Glutamatergic neuron (in vitro differentiated cells): ENCODE data around the gene TNFRSF6B. TPM values are rescaled to one million over a fixed set of nuclear protein-coding genes. Genes with fewer than 3 reads are reported as not detected.

Experiments used
- DNase-seq: peaks from one replicate; pipeline ENCODE4 v3.0.0; 2022
- H3K27ac Mint-ChIP-seq: one replicate; pipeline ENCODE4 v1.8.0; 2020; ENCODE audit warnings: mild to moderate bottlenecking, mixed read lengths, inconsistent platforms; ENCODE audit not compliant: unreplicated experiment
- H3K27me3 Mint-ChIP-seq: one replicate; pipeline ENCODE4 v1.8.0; 2020; ENCODE audit warnings: mild to moderate bottlenecking, moderate library complexity, mixed read lengths, inconsistent platforms; ENCODE audit not compliant: unreplicated experiment
- H3K36me3 Mint-ChIP-seq: one replicate; pipeline ENCODE4 v1.8.0; 2020; ENCODE audit warnings: mild to moderate bottlenecking, mixed read lengths, inconsistent platforms; ENCODE audit not compliant: unreplicated experiment
- H3K4me1 Mint-ChIP-seq: one replicate; pipeline ENCODE4 v1.8.0; 2020; ENCODE audit warnings: mild to moderate bottlenecking, low read depth, mixed read lengths, inconsistent platforms; ENCODE audit not compliant: unreplicated experiment
- H3K4me3 Mint-ChIP-seq: one replicate; pipeline ENCODE4 v1.8.0; 2020; ENCODE audit warnings: mild to moderate bottlenecking, mixed read lengths, inconsistent platforms; ENCODE audit not compliant: unreplicated experiment
- H3K9me3 Mint-ChIP-seq: one replicate; pipeline ENCODE4 v1.8.0; 2020; ENCODE audit warnings: mild to moderate bottlenecking, moderate library complexity, mixed read lengths, inconsistent platforms; ENCODE audit not compliant: unreplicated experiment
- total RNA-seq: library from RNA; stranded (reverse); fragmentation: NEBNext Ultra II Directional; extraction: Animal tissue kit (Norgen Biotek cat#: 25700); gene quantifications from one replicate; pipeline ENCODE4 v1.2.1, GENCODE V29; 2021; ENCODE audit not compliant: unreplicated experiment
- TF ChIP-seq, protein P1 (sequence below): fragments of 200-600 bp; sonication (generic); IDR thresholded peaks from one replicate; pipeline ENCODE4 v1.5.0; 2021; ENCODE audit not compliant: partially characterized antibody, unreplicated experiment

Gene TNFRSF6B
- total RNA-seq, 1 donor from 2014 or later, result not detected

DNA sequence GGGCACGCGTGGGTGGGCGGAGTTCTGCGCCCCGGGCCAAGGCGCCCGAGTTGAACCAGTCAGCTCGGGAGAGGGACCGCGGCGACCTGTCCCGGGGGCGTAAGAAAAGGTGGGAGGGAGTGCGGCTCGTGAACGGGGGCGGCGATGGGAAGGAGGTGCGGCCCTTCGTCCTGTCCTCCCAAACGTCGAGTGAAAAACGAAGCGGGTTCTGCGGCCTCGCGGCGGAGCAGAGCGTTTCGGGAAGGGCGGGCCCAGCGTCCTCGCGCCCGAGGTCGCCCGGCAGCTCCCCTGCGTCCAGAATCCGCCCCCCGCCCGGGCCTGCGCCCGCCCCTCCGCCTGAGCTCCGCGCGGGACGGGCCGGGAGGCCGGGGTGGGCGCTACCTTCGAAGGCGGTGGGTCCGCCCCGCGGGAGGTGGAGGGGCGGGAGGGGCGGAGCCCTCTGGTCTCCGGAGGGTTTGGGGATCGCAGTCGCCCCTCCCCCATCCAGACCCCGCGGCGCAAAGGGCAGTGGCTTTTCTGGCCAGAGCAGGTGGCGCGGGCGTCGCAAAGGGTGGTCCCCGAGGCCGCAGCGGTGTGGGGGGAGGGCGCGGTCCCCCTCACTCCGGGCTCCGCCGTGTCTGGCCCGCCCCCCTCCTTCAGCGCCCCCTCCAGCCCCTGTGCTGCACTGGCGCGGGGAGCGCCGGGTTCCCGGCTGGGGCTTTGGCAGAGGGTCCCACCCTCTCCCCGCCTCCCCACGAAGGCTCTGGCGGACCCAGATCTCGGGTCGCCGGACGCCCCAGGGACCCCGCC lies 44.1 kb upstream of the TNFRSF6B start:
- Mint-ChIP-seq H3K4me1 (peaks cover 14% of the 10 kb centered on the region), H3K9me3 (peaks cover 8% of the 10 kb centered on the region), H3K36me3 (no peaks in the 10 kb centered on the region), H3K4me3 (peak overlapping the region; percentile 97), H3K27ac (no peak overlapping the region), H3K27me3 (peaks cover 9% of the 10 kb centered on the region)
- DNase-seq, result peak; percentile 88
- TF ChIP-seq, protein P1, sequence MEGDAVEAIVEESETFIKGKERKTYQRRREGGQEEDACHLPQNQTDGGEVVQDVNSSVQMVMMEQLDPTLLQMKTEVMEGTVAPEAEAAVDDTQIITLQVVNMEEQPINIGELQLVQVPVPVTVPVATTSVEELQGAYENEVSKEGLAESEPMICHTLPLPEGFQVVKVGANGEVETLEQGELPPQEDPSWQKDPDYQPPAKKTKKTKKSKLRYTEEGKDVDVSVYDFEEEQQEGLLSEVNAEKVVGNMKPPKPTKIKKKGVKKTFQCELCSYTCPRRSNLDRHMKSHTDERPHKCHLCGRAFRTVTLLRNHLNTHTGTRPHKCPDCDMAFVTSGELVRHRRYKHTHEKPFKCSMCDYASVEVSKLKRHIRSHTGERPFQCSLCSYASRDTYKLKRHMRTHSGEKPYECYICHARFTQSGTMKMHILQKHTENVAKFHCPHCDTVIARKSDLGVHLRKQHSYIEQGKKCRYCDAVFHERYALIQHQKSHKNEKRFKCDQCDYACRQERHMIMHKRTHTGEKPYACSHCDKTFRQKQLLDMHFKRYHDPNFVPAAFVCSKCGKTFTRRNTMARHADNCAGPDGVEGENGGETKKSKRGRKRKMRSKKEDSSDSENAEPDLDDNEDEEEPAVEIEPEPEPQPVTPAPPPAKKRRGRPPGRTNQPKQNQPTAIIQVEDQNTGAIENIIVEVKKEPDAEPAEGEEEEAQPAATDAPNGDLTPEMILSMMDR, result peak; percentile 19

- Mint-ChIP-seq H3K4me1 (peaks cover 16% of the 10 kb centered on the region), H3K27ac (peak within 1 kb of the TSS; percentile 99), H3K27me3 (peaks cover 16% of the 10 kb centered on the region), H3K4me3 (peak within 1 kb of the TSS; percentile 91), H3K9me3 (peaks cover 10% of the 10 kb centered on the region), H3K36me3 (no peaks in the 10 kb centered on the region)
- TF ChIP-seq, protein P1, result no peak
- DNase-seq, result peak; percentile 95
Measured at GRCh38 chr20:63653041-63653973, 43.1 kb upstream of the TNFRSF6B start, which contains the start of gene STMN3. Gene STMN3, minus strand, starts transcription at chr20:63653424. Its CDS starts 79 bp downstream, at chr20:63653345.

DNA sequence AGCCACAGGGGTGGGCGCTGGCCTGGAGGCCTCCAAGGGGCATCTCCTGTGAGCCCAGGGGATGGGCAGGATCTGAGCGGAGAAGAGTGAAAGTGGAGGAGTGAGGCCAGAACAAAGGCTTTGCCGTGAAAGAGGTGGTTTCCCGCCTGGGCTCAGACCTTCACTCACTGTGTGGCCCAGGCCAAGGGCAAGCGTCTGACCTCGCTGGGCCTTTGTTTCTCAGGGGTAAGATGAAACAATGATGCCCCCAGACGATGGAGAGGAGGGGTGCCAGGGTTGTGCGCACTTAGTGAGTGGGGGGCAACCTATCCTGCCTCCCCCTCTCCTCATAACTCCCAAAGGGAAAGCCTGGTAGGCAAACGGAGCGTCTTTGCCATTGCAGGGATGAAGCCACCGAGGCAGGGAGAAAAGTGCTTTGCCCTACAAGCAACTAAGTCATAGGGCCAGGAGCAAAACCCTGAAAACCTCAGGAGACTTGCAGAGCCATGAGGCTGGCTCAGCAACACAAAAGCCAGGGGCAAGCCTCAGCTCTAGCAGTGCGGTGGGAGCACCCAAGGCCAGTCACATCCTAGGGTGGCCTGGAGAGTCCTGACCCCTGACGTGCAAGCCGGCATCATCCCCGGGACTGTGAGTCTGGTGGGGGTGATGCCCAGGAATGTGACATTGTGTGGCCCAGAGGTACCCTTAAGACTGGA lies 42.3 kb upstream of the TNFRSF6B start:
- TF ChIP-seq, protein P1, result no peak
- no peaks in the 10 kb centered on the region for H3K36me3 Mint-ChIP-seq
- H3K9me3 Mint-ChIP-seq, result peaks cover 10% of the 10 kb centered on the region
- peaks cover 16% of the 10 kb centered on the region for H3K27me3 Mint-ChIP-seq
- H3K4me3 Mint-ChIP-seq, result peak overlapping the region; percentile 91
- H3K4me1 Mint-ChIP-seq, result peaks cover 13% of the 10 kb centered on the region
- no peak for DNase-seq
- H3K27ac Mint-ChIP-seq, result peak overlapping the region; percentile 99

GRCh38 chr20:63655249-63655648 lies 41.2 kb upstream of the TNFRSF6B start:
- peaks cover 16% of the 10 kb centered on the region for H3K27me3 Mint-ChIP-seq
- no peak for DNase-seq
- TF ChIP-seq, protein P1, result no peak
- peaks cover 10% of the 10 kb centered on the region for H3K9me3 Mint-ChIP-seq
- H3K4me3 Mint-ChIP-seq, result no peak overlapping the region
- peak overlapping the region; percentile 8 for H3K27ac Mint-ChIP-seq
- peaks cover 19% of the 10 kb centered on the region for H3K4me1 Mint-ChIP-seq
- H3K36me3 Mint-ChIP-seq, result no peaks in the 10 kb centered on the region
